Measurements from ENCODE around the gene RAB11FIP3. TPM values are rescaled to one million over a fixed set of nuclear protein-coding genes. Genes with fewer than 3 reads are reported as not detected.

The RAB11FIP3 gene
- polyA plus RNA-seq, 4 donors = 72.9 to 144 (median 109) TPM

Other genes starting within 250 kb of the RAB11FIP3 start
- gene HBA1, start 249.0 kb upstream of the RAB11FIP3 start, polyA plus RNA-seq (ENCODE audit: insufficient read length in 4 of 4) = 100 to 1,000 TPM; 481 to 856 (median 780) TPM
- gene HBQ1, start 245.2 kb upstream of the RAB11FIP3 start, polyA plus RNA-seq (ENCODE audit: insufficient read length in 4 of 4) = 1 to 10 TPM in 2 of 4 donors, under 1 TPM in 2; 0.77 to 1.2 (median 0.91) TPM
- 100 to 1,000 TPM in 3 of 4 donors, 10 to 100 TPM in 1; 98.9 to 185 (median 135) TPM for gene LUC7L, start 196.2 kb upstream of the RAB11FIP3 start, polyA plus RNA-seq (ENCODE audit: insufficient read length in 4 of 4)
- 10 to 100 TPM; 63.7 to 91.2 (median 82.5) TPM for gene FAM234A, start 190.8 kb upstream of the RAB11FIP3 start, polyA plus RNA-seq (ENCODE audit: insufficient read length in 4 of 4)
- 1 to 10 TPM in 3 of 4 donors, under 1 TPM in 1; 0.46 to 2.7 (median 1.8) TPM for gene RGS11, start 149.7 kb upstream of the RAB11FIP3 start, polyA plus RNA-seq (ENCODE audit: insufficient read length in 4 of 4)
- 1 to 10 TPM; 2.0 to 6.0 (median 4.1) TPM for gene ARHGDIG, start 145.1 kb upstream of the RAB11FIP3 start, polyA plus RNA-seq (ENCODE audit: insufficient read length in 4 of 4)
- 1 to 10 TPM in 2 of 4 donors, under 1 TPM in 2; 0.44 to 3.5 (median 1.7) TPM for gene PDIA2, start 142.5 kb upstream of the RAB11FIP3 start, polyA plus RNA-seq (ENCODE audit: insufficient read length in 4 of 4)
- gene AXIN1, start 72.9 kb upstream of the RAB11FIP3 start, polyA plus RNA-seq (ENCODE audit: insufficient read length in 4 of 4) = 10 to 100 TPM; 16.4 to 26.7 (median 23.2) TPM
- gene MRPL28, start 55.1 kb upstream of the RAB11FIP3 start, polyA plus RNA-seq (ENCODE audit: insufficient read length in 4 of 4) = 10 to 100 TPM; 62.6 to 93.5 (median 80.6) TPM
- gene PGAP6, start 43.7 kb upstream of the RAB11FIP3 start, polyA plus RNA-seq (ENCODE audit: insufficient read length in 4 of 4) = 10 to 100 TPM; 64.1 to 72.1 (median 69.3) TPM
- gene NME4, start 28.4 kb upstream of the RAB11FIP3 start, polyA plus RNA-seq (ENCODE audit: insufficient read length in 4 of 4) = 100 to 1,000 TPM; 102 to 159 (median 136) TPM
- 10 to 100 TPM; 28.1 to 42.0 (median 31.9) TPM for gene DECR2, start 23.8 kb upstream of the RAB11FIP3 start, polyA plus RNA-seq (ENCODE audit: insufficient read length in 4 of 4)
- 10 to 100 TPM; 20.0 to 40.2 (median 32.6) TPM for gene CAPN15, start 102.1 kb downstream of the RAB11FIP3 start, polyA plus RNA-seq (ENCODE audit: insufficient read length in 4 of 4)
- 10 to 100 TPM in 3 of 4 donors, 1 to 10 TPM in 1; 8.2 to 20.3 (median 16.6) TPM for gene PRR35, start 134.7 kb downstream of the RAB11FIP3 start, polyA plus RNA-seq (ENCODE audit: insufficient read length in 4 of 4)
- 10 to 100 TPM in 1 of 4 donors, 1 to 10 TPM in 3; 7.3 to 13.7 (median 8.3) TPM for gene NHLRC4, start 141.4 kb downstream of the RAB11FIP3 start, polyA plus RNA-seq (ENCODE audit: insufficient read length in 4 of 4)
- 10 to 100 TPM; 44.9 to 92.7 (median 76.9) TPM for gene PIGQ, start 144.3 kb downstream of the RAB11FIP3 start, polyA plus RNA-seq (ENCODE audit: insufficient read length in 4 of 4)
- 10 to 100 TPM; 15.4 to 32.2 (median 24.8) TPM for gene RAB40C, start 164.4 kb downstream of the RAB11FIP3 start, polyA plus RNA-seq (ENCODE audit: insufficient read length in 4 of 4)
- 1 to 10 TPM in 3 of 4 donors, under 1 TPM in 1; 0.83 to 3.7 (median 2.3) TPM for gene WFIKKN1, start 205.3 kb downstream of the RAB11FIP3 start, polyA plus RNA-seq (ENCODE audit: insufficient read length in 4 of 4)
- gene METTL26, start 210.7 kb downstream of the RAB11FIP3 start, polyA plus RNA-seq (ENCODE audit: insufficient read length in 4 of 4) = 10 to 100 TPM; 40.1 to 81.6 (median 60.1) TPM
- gene MCRIP2, start 216.2 kb downstream of the RAB11FIP3 start, polyA plus RNA-seq (ENCODE audit: insufficient read length in 4 of 4) = 10 to 100 TPM; 13.6 to 30.9 (median 25.1) TPM
- 10 to 100 TPM; 23.5 to 76.1 (median 52.9) TPM for gene WDR90, start 223.7 kb downstream of the RAB11FIP3 start, polyA plus RNA-seq (ENCODE audit: insufficient read length in 4 of 4)
- 100 to 1,000 TPM in 1 of 4 donors, 10 to 100 TPM in 3; 53.4 to 131 (median 95.7) TPM for gene RHOT2, start 242.5 kb downstream of the RAB11FIP3 start, polyA plus RNA-seq (ENCODE audit: insufficient read length in 4 of 4)

Data from left renal cortex interstitium (tissue), 4 donors.